ENCODE results near the gene MYO15A.

Gene MYO15A

GRCh38 chr17:18107061-18107790 lies 1.3 kb upstream of the MYO15A start:
- TF ChIP-seq, protein P1, sequence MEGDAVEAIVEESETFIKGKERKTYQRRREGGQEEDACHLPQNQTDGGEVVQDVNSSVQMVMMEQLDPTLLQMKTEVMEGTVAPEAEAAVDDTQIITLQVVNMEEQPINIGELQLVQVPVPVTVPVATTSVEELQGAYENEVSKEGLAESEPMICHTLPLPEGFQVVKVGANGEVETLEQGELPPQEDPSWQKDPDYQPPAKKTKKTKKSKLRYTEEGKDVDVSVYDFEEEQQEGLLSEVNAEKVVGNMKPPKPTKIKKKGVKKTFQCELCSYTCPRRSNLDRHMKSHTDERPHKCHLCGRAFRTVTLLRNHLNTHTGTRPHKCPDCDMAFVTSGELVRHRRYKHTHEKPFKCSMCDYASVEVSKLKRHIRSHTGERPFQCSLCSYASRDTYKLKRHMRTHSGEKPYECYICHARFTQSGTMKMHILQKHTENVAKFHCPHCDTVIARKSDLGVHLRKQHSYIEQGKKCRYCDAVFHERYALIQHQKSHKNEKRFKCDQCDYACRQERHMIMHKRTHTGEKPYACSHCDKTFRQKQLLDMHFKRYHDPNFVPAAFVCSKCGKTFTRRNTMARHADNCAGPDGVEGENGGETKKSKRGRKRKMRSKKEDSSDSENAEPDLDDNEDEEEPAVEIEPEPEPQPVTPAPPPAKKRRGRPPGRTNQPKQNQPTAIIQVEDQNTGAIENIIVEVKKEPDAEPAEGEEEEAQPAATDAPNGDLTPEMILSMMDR (IDR thresholded peaks at IDR 0.05; ENCODE audit: low read depth, low read length) = no peak
- no peaks in the 10 kb centered on the region for H3K27me3 ChIP-seq
- H3K9me3 ChIP-seq = no peaks in the 10 kb centered on the region
- H3K36me3 ChIP-seq = no peaks in the 10 kb centered on the region
- DNase-seq = no peak
- H3K4me3 ChIP-seq (ENCODE audit: low read depth, low read length) = no peak overlapping the region
- H3K4me1 ChIP-seq = no peaks in the 10 kb centered on the region

DNA sequence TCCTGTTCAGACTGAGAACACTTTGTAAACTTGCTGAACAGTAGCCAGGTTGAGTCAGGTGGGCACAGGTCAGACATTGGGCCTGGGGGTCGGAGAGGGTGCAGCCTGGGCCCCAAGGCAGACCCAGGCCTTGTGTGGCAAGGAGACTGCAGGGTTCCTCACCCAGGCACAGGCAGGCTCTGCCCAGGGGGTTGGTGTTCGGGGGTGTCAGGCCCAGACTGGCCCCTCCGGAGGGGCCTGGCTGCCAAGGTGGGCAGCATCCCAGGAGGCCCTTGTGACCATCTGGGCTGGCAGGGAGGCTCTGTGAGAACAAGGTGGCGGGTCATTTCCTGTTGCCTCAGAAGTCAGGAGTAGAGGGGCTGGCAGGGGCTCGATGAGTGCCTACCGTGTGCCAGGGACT lies 585 bp upstream of the MYO15A start:
- DNase-seq = no peak
- H3K4me3 ChIP-seq (ENCODE audit: low read depth, low read length) = no peak overlapping the region
- no peaks in the 10 kb centered on the region for H3K36me3 ChIP-seq
- no peaks in the 10 kb centered on the region for H3K4me1 ChIP-seq
- TF ChIP-seq, protein P1 (IDR thresholded peaks at IDR 0.05; ENCODE audit: low read depth, low read length) = no peak
- no peaks in the 10 kb centered on the region for H3K27me3 ChIP-seq
- no peaks in the 10 kb centered on the region for H3K9me3 ChIP-seq

GRCh38 chr17:18109935-18110485 lies 1.5 kb downstream of the MYO15A start:
- Histone ChIP-seq H3K27me3 (no peaks in the 10 kb centered on the region), H3K4me3 (ENCODE audit: low read depth, low read length) (no peak overlapping the region), H3K9me3 (no peaks in the 10 kb centered on the region), H3K36me3 (no peaks in the 10 kb centered on the region), H3K4me1 (no peaks in the 10 kb centered on the region)
- DNase-seq = no peak
- TF ChIP-seq, protein P1 (IDR thresholded peaks at IDR 0.05; ENCODE audit: low read depth, low read length) = no peak

GRCh38 chr17:18110636-18111145 lies 2.1 kb downstream of the MYO15A start:
- TF ChIP-seq, protein P1 (IDR thresholded peaks at IDR 0.05; ENCODE audit: low read depth, low read length) = no peak
- DNase-seq = no peak
- H3K9me3 ChIP-seq = no peaks in the 10 kb centered on the region
- H3K27me3 ChIP-seq = no peaks in the 10 kb centered on the region
- H3K4me3 ChIP-seq (ENCODE audit: low read depth, low read length) = no peak overlapping the region
- no peaks in the 10 kb centered on the region for H3K4me1 ChIP-seq
- no peaks in the 10 kb centered on the region for H3K36me3 ChIP-seq

GRCh38 chr17:18111330-18111971 lies 2.9 kb downstream of the MYO15A start:
- Histone ChIP-seq H3K27me3 (no peaks in the 10 kb centered on the region), H3K4me1 (no peaks in the 10 kb centered on the region), H3K9me3 (no peaks in the 10 kb centered on the region), H3K4me3 (ENCODE audit: low read depth, low read length) (no peak overlapping the region), H3K36me3 (no peaks in the 10 kb centered on the region)
- TF ChIP-seq, protein P1 (IDR thresholded peaks at IDR 0.05; ENCODE audit: low read depth, low read length) = no peak
- DNase-seq = no peak

DNA sequence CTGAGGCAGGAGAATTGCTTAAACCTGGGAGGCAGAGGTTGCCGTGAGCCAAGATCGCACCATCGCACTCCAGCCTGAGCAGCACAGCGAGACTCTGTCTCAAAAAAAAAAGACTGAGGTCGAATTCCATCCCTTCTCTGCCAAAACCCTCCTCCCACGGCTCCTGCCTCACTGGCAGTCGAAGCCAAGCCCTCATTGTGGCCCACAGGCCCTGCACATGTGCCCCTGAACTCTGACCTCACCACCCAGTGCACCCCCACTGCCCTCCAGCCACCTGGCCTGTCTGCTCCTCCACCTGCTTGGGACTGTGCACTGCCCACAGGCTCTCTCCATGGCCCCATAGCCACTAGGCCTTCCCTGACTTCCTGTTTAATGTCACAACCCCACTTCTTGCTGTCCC lies 7.0 kb downstream of the MYO15A start:
- DNase-seq = no peak
- H3K27me3 ChIP-seq = no peaks in the 10 kb centered on the region
- H3K9me3 ChIP-seq = no peaks in the 10 kb centered on the region
- no peaks in the 10 kb centered on the region for H3K4me1 ChIP-seq
- TF ChIP-seq, protein P1 (IDR thresholded peaks at IDR 0.05; ENCODE audit: low read depth, low read length) = no peak
- no peaks in the 10 kb centered on the region for H3K36me3 ChIP-seq
- H3K4me3 ChIP-seq (ENCODE audit: low read depth, low read length) = no peak overlapping the region
